HL-60/S4 treated with retinoic acid at 250 ng/mL for 4 days and 3 days (cell line): ENCODE measurements around the gene TXNIP.
"Not testable (repeated sequence)": the region's sequence is repeated elsewhere in the genome, so short reads cannot be mapped to it uniquely, and the experiment has no call there.

Experiments used
- in situ Hi-C: fragments of 300-500 bp; cut with MboI; formaldehyde crosslinking; loops from 2 replicates; pipeline ENCODE4 v1.7.0; 2022; ENCODE audit warnings: low sequenced_read_pairs

Gene TXNIP, protein sequence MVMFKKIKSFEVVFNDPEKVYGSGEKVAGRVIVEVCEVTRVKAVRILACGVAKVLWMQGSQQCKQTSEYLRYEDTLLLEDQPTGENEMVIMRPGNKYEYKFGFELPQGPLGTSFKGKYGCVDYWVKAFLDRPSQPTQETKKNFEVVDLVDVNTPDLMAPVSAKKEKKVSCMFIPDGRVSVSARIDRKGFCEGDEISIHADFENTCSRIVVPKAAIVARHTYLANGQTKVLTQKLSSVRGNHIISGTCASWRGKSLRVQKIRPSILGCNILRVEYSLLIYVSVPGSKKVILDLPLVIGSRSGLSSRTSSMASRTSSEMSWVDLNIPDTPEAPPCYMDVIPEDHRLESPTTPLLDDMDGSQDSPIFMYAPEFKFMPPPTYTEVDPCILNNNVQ

DNA sequence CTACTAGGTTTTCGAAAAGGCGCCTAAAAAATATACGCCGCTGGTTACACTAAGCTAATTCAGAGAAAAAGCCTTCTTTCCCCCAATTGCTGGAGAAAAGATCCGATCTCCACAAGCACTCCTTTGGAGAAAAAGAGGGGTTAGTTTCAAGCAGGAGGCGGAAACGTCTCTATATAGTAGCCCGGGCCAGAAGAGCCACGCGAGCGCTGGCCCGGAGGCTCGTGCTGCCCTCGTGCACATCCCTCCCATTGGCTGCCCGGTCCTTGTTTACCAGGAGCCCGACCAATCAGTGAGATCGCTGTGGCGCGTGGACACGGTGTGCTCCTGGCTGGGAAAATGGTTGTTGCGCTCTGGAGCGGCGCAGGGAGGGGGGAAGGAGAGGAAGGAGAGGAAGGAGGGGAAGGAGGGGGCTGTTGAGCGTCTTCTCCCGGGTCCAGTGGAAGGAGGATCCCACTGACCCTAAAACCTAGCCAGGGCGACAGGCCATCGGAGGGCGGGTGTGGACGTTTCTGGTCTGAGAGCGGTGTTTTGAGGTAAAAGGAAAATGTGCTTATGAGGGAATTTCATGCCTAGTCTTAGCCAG, at the start of gene TXNIP:
Gene TXNIP (minus strand): TSS at position 147 of the 583 bp plus-strand sequence. CDS start 313 bp downstream, outside the sequence.
- in situ Hi-C loops = no loop called here

DNA sequence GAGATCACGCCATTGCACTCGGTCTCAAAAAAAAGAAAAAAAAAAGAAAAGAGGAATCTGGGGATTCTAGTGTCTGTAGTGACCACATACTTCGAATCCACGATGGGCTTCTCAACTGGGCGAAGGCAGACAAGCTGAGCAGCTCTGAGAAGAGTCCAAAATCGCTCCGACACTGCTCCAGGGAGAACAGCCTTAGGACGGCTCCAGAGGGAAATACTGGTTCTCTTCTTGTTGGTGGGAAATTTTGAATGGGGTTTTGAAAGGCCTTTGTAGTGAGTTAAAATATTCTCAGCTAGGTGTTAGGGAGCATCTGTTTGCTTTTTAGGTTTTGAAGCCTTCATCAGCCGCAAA, 43.4 kb upstream of the TXNIP start:
- in situ Hi-C loops = no loop called here

DNA sequence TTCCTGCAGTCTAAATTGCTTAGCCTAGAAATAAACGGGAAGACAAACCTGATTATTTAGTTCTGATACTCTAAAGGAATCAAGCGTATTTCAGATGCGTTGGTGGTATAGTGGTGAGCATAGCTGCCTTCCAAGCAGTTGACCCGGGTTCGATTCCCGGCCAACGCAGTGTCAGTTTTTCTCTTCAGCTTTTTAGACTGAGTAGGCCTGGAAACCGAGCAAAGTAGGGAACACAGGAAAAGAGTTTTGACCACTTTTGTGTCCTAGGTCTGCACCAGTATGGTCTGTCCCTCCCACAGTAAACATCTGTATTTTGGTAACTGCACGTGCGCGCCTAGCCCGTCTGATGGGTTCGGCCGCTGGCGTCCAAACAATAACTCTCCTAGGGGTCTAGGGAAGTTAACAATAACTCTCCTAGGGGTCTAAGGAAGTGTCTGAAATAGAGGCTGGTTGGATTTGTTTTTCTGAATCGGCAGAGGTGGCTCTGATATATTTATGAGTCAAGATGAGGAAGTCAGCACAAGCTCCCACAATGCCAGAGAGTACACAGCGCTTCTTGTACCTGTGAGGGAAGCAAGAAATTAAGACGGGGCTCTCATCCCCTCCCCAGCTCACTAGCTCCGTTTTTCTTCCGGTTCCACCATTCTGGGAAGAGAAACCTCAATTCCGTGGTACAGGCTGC, 40.7 kb upstream of the TXNIP start:
- in situ Hi-C loops = no loop called here

DNA sequence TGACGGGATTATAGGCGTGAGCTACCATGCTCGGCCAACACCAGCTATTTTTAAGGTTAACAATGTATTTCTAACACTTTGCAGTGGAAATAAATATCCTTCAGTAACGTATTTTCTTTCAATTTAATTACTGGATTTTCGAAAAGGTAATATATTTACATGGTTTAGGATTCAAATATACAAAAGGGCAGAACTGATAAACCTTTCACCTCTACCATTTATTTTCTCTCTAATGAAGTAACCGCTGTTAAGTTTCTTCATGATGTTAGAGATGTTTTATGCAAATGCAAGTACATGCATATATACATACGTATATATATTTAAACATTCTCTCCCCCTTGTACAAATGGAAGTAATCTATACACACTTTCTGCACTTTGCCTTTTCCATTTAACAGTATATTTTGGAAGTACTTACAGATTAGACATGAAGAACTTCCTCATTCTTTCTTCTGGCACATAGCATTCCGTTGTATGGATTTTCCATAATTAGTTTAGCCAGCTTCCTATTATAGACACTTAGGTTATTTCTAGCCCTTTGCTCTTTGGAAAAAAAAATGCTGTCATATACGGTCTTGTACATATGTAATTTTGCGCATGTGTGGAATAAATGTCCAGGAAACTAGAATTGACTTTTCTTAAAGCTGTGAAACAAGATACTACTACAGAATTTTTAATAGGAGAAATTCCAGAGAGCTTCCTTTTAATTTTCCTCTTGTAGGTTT, 40.0 kb upstream of the TXNIP start:
- in situ Hi-C loops = no loop called here

- in situ Hi-C loops = no loop called here
Observed at GRCh38 chr1:146035048-146035423, 38.7 kb upstream of the TXNIP start.

DNA sequence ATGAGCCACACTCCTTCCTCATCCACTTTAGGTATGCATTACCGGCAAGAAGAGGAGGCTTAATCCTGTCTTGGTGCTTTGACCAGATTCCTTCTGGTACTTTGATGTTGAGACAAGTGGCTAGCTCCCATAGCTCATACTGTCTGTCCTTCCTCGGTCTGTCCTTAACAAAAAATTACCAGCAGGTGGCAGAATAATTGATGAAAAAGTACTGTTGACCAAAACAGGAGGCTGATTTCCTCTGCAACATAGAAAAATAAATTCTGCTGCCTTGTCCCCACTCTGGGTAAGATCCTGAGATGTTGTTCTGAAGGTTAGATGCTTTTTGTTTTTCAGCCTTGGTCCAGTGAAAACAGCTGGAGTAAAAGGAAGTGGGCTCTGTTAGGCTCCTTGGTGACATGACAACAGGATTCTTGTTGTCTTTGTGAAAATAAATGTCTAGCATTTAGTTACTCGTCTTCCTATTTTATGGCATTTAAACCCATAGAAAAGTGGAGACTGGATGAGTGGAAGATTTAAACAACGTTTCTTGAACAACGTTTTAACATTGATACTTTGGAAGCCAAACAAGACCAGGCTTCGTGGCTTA, 36.3 kb upstream of the TXNIP start:
- in situ Hi-C loops = no loop called here

GRCh38 chr1:146031476-146031875, 35.1 kb upstream of the TXNIP start:
- in situ Hi-C loops = no loop called here

DNA sequence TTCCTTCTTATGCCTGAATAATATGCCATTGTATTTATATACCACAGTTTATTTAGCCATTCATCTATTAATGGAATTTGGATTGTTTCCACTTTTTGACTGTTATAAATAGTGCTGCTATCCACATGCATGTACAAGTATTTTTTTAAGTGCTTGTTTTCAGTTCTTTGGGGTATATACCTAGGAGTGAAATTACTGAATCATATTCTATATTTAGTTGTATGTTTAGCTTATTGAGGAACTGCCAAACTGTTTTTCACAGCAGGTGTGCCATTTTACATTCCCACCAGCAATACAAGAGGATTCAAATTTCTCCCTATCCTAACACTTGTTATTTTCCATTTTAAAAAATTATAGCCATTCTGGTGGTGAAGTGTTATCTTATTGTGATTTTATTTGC, 32.7 kb upstream of the TXNIP start:
- in situ Hi-C loops = no loop called here

GRCh38 chr1:146026650-146027049, 30.3 kb upstream of the TXNIP start:
- in situ Hi-C loops = not testable (repeated sequence)

DNA sequence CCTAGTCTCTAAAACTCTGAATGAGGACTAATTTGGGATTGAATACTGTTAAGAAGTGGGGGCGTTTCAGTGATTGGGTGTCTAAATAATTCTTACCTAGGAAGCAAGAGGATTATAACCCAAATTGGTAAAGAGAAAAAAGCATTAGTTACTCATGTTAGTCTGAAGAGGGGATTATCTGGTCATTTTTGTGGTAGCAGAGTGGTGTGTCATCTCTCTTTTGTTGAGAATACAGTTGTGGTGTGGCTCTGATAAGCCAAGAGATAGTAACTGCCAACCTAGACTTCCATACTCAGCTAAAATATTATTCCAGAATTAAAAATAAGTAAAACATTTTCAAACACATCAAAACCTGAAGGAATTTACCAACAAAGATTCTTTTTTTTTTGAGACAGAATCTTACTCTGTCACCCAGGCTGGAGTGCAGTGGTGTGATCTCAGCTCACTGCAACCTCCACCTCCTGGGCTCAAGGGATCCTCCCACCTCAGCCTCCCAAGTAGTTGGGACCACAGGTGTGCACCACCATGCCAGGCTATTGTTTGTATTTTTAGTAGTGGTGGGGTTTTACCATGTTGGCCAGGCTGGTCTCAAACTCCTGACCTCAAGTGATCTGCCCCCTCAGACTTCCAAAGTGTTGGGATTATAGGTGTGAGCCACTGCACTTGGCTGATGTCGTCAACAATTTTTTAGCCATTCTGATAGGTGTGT, 29.6 kb upstream of the TXNIP start:
- in situ Hi-C loops = not testable (repeated sequence)

DNA sequence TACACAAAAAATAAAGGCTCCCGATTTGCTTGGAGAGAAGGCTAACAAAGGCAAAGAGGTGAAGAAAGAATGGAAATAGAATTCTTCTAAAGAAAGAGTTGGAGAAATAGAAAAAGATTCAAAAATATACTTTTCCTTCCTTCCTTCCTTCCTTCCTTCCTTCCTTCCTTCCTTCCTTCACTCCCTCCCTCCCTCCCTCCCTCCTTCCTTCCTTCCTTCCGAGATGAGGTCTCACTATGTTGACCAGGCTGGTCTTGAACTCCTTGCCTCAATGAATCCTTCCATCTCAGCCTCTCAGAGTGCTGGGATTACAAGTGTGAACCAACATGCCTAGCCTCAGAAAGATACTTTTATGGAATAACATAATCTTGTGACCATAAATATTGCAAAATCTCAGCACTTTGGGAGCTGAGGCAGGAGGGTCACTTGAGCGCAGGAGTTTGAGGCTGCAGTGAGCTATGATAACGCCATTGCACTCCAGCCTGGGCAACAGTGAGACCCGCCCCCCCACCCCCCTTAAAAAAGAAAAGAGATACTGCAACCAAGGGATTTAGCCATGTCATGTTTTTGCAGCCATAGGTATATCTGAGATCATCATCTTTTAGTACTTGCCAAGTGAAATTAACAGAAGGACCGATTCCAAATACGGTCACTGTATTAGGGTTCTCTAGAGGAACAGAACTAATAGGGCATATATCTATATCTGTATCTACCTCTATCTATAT, 26.2 kb upstream of the TXNIP start:
- in situ Hi-C loops = no loop called here

- in situ Hi-C loops = no loop called here
Observed at GRCh38 chr1:146021622-146022402, 25.4 kb upstream of the TXNIP start, which contains the start of gene HJV. Gene HJV (minus strand): TSS chr1:146021735. CDS start chr1:146020231, 1,504 bp downstream.

GRCh38 chr1:146021050-146021445, 24.7 kb upstream of the TXNIP start:
- in situ Hi-C loops = no loop called here

DNA sequence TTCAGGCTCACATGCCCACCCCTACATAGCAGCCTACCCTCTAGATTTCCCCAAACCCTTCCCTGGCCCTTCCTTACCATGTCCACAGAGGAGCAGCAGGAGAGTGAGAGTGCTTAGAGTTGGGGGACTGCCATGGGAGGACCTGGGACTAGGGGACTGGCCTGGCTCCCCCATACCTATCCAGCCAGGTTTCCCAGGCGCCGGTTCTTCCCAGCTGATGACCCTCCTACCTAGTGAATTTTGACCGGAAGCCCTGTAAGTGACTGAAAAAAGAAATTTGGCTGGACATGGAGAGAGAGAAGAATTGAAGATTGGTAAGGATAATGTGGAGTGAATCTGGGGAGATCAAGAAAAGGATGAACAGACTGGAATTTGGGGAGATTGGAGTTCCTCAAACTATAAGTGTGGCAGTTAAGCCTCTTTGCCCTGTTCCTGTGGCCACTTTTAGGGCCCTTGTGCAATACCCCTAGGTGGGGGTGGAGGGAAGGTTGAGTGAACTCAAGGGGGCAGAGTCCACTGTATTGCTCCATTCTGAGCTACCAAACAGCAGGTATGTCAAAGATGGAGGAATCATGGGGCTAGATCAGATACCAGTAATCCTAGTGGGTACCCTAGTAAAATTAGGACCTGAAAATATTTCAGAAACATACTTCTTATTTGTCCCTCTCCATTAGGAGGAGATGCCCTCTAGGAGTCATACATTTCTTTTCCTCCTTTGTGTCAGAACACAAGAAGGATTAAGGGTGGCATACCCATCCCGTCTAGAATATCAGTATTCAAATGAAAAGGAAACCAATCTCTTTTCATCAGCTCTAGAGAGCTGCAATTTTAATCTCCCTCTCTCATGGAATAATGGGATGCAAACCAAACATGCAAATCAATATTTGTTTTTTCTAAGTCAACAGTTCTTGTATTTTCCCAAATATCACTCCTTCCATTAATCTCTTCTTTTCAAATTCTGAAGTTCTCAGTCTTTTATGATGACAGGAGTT, 24.0 kb upstream of the TXNIP start:
- in situ Hi-C loops = no loop called here

- in situ Hi-C loops = loop anchor here (10.0 kb wide), 1 partner anchor 165 kb away; the partner anchor contains the start of gene PIAS3
Observed at GRCh38 chr1:146019231-146020057, 23.1 kb upstream of the TXNIP start.

DNA sequence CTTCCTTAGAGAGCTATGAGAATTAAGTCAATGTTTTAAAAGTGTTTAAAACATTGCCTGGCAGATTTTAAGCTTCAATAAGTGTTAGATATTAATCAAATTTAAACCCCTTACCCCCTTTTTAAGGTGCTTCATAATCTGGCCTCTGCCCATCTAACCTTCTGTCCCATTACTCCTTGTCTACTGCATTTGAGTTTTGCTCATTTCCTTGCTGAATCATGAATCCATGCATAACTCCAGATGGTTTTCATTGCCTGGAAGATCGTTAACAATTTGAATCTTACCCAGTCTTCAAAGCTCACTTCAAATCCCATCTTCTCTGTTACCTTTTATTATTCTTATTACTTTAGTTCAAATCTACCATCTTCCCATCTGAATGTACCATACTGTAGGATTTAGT, 20.5 kb upstream of the TXNIP start:
- in situ Hi-C loops = loop anchor here (10.0 kb wide), 1 partner anchor 162 kb away; the partner anchor contains the start of gene PIAS3

DNA sequence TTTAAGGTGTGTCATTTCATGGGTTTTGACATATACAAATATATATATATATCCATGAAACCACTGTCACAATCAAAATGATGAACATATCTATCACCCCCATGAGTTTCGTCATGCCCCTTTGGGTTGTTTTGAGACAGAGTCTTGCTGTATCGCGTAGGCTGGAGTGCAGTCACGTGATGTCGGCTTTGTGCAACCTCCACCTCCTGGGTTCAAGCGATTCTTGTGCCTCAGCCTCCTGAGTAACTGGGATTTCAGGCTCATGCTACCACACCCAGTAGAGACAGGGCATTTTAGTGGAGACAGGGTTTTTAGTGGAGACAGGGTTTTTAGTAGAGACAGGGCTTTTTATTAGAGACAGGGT, 17.2 kb upstream of the TXNIP start:
- in situ Hi-C loops = loop anchor here (10.0 kb wide), 1 partner anchor 159 kb away; the partner anchor contains the start of gene PIAS3
